Measurements from ENCODE around the gene DPYSL3.

DPYSL3 gene

GRCh38 chr5:147512659-147513379 lies 3.0 kb upstream of the DPYSL3 start:
- H3K27ac ChIP-seq (ENCODE audit: low read depth, low read length), result no peak overlapping the region
- peaks cover 15% of the 10 kb centered on the region for H3K27me3 ChIP-seq (ENCODE audit: control insufficient read depth, insufficient read depth, low read length)
- H3K9ac ChIP-seq (ENCODE audit: low read depth, low read length), result no peak overlapping the region
- H3K36me3 ChIP-seq (ENCODE audit: control insufficient read depth, insufficient read depth, low read length), result no peaks in the 10 kb centered on the region
- no peak overlapping the region for H3K4me3 ChIP-seq (ENCODE audit: low read depth, low read length)
- H3K4me1 ChIP-seq (ENCODE audit: control insufficient read depth, insufficient read depth, low read length), result peaks cover 9% of the 10 kb centered on the region
- H3K9me3 ChIP-seq (ENCODE audit: control insufficient read depth, insufficient read depth, low read length), result no peaks in the 10 kb centered on the region

- Histone ChIP-seq H3K27ac (ENCODE audit: low read depth, low read length) (no peak overlapping the region), H3K4me1 (ENCODE audit: control insufficient read depth, insufficient read depth, low read length) (peaks cover 14% of the 10 kb centered on the region), H3K36me3 (ENCODE audit: control insufficient read depth, insufficient read depth, low read length) (no peaks in the 10 kb centered on the region), H3K27me3 (ENCODE audit: control insufficient read depth, insufficient read depth, low read length) (peaks cover 15% of the 10 kb centered on the region), H3K4me3 (ENCODE audit: low read depth, low read length) (no peak overlapping the region), H3K9ac (ENCODE audit: low read depth, low read length) (no peak overlapping the region), H3K9me3 (ENCODE audit: control insufficient read depth, insufficient read depth, low read length) (0 out of 2 replicates have a peak, but pooled peaks cover 3% of the 10 kb centered on the region)
These were observed 1.0 kb upstream of the DPYSL3 start for GRCh38 chr5:147510885-147511284.

- Histone ChIP-seq H3K27me3 (ENCODE audit: control insufficient read depth, insufficient read depth, low read length) (peaks cover 15% of the 10 kb centered on the region), H3K36me3 (ENCODE audit: control insufficient read depth, insufficient read depth, low read length) (no peaks in the 10 kb centered on the region), H3K9me3 (ENCODE audit: control insufficient read depth, insufficient read depth, low read length) (0 out of 2 replicates have a peak, but pooled peaks cover 3% of the 10 kb centered on the region), H3K27ac (ENCODE audit: low read depth, low read length) (peak overlapping the region; percentile 23), H3K9ac (ENCODE audit: low read depth, low read length) (peak overlapping the region; percentile 62), H3K4me1 (ENCODE audit: control insufficient read depth, insufficient read depth, low read length) (peaks cover 14% of the 10 kb centered on the region), H3K4me3 (ENCODE audit: low read depth, low read length) (peak overlapping the region; percentile 93)
These were observed 693 bp downstream of the DPYSL3 start for GRCh38 chr5:147509041-147509709.

- 0 out of 2 replicates have a peak, but pooled peaks cover 3% of the 10 kb centered on the region for H3K9me3 ChIP-seq (ENCODE audit: control insufficient read depth, insufficient read depth, low read length)
- H3K4me3 ChIP-seq (ENCODE audit: low read depth, low read length), result peak overlapping the region; percentile 93
- H3K27me3 ChIP-seq (ENCODE audit: control insufficient read depth, insufficient read depth, low read length), result peaks cover 15% of the 10 kb centered on the region
- no peaks in the 10 kb centered on the region; the same call in 1 of the 2 replicates for H3K36me3 ChIP-seq (ENCODE audit: control insufficient read depth, insufficient read depth, low read length)
- H3K27ac ChIP-seq (ENCODE audit: low read depth, low read length), result no peak overlapping the region
- no peak overlapping the region for H3K9ac ChIP-seq (ENCODE audit: low read depth, low read length)
- H3K4me1 ChIP-seq (ENCODE audit: control insufficient read depth, insufficient read depth, low read length), result peaks cover 14% of the 10 kb centered on the region
These were observed 1.2 kb downstream of the DPYSL3 start for GRCh38 chr5:147508711-147509040.

- Histone ChIP-seq H3K9ac (ENCODE audit: low read depth, low read length) (no peak overlapping the region), H3K36me3 (ENCODE audit: control insufficient read depth, insufficient read depth, low read length) (no peaks in the 10 kb centered on the region; the same call in 1 of the 2 replicates), H3K27me3 (ENCODE audit: control insufficient read depth, insufficient read depth, low read length) (peaks cover 15% of the 10 kb centered on the region), H3K4me1 (ENCODE audit: control insufficient read depth, insufficient read depth, low read length) (peaks cover 14% of the 10 kb centered on the region), H3K4me3 (ENCODE audit: low read depth, low read length) (peak overlapping the region; percentile 93), H3K9me3 (ENCODE audit: control insufficient read depth, insufficient read depth, low read length) (0 out of 2 replicates have a peak, but pooled peaks cover 3% of the 10 kb centered on the region), H3K27ac (ENCODE audit: low read depth, low read length) (no peak overlapping the region)
These were observed 2.3 kb downstream of the DPYSL3 start for GRCh38 chr5:147507480-147508126.

- H3K4me3 ChIP-seq (ENCODE audit: low read depth, low read length), result no peak overlapping the region
- H3K9me3 ChIP-seq (ENCODE audit: control insufficient read depth, insufficient read depth, low read length), result 0 out of 2 replicates have a peak, but pooled peaks cover 3% of the 10 kb centered on the region
- peaks cover 8% of the 10 kb centered on the region; the same call in 1 of the 2 replicates for H3K4me1 ChIP-seq (ENCODE audit: control insufficient read depth, insufficient read depth, low read length)
- H3K36me3 ChIP-seq (ENCODE audit: control insufficient read depth, insufficient read depth, low read length), result no peaks in the 10 kb centered on the region; the same call in 1 of the 2 replicates
- no peak overlapping the region for H3K9ac ChIP-seq (ENCODE audit: low read depth, low read length)
- no peak overlapping the region for H3K27ac ChIP-seq (ENCODE audit: low read depth, low read length)
- H3K27me3 ChIP-seq (ENCODE audit: control insufficient read depth, insufficient read depth, low read length), result no peaks in the 10 kb centered on the region
These were observed 5.3 kb downstream of the DPYSL3 start for GRCh38 chr5:147504535-147504934.

- Histone ChIP-seq H3K36me3 (ENCODE audit: control insufficient read depth, insufficient read depth, low read length) (no peaks in the 10 kb centered on the region; the same call in 1 of the 2 replicates), H3K4me3 (ENCODE audit: low read depth, low read length) (no peak overlapping the region), H3K27me3 (ENCODE audit: control insufficient read depth, insufficient read depth, low read length) (no peaks in the 10 kb centered on the region), H3K27ac (ENCODE audit: low read depth, low read length) (no peak overlapping the region), H3K9me3 (ENCODE audit: control insufficient read depth, insufficient read depth, low read length) (0 out of 2 replicates have a peak, but pooled peaks cover 3% of the 10 kb centered on the region), H3K9ac (ENCODE audit: low read depth, low read length) (no peak overlapping the region), H3K4me1 (ENCODE audit: control insufficient read depth, insufficient read depth, low read length) (peaks cover 8% of the 10 kb centered on the region; the same call in 1 of the 2 replicates)
These were observed 5.9 kb downstream of the DPYSL3 start for GRCh38 chr5:147504011-147504410.

- Histone ChIP-seq H3K4me3 (ENCODE audit: low read depth, low read length) (peak overlapping the region; percentile 20), H3K4me1 (ENCODE audit: control insufficient read depth, insufficient read depth, low read length) (peaks cover 51% of the 10 kb centered on the region), H3K9me3 (ENCODE audit: control insufficient read depth, insufficient read depth, low read length) (no peaks in the 10 kb centered on the region), H3K27ac (ENCODE audit: low read depth, low read length) (peak overlapping the region; percentile 74), H3K27me3 (ENCODE audit: control insufficient read depth, insufficient read depth, low read length) (no peaks in the 10 kb centered on the region), H3K9ac (ENCODE audit: low read depth, low read length) (peak overlapping the region; percentile 3; the same call in 1 of the 2 replicates), H3K36me3 (ENCODE audit: control insufficient read depth, insufficient read depth, low read length) (no peaks in the 10 kb centered on the region)
These were observed 18.9 kb downstream of the DPYSL3 start for GRCh38 chr5:147490989-147491388.

GRCh38 chr5:147487031-147487750 lies 22.7 kb downstream of the DPYSL3 start:
- peak overlapping the region; percentile 66 for H3K27ac ChIP-seq (ENCODE audit: low read depth, low read length)

GRCh38 chr5:147485814-147486213 lies 24.1 kb downstream of the DPYSL3 start:
- H3K27ac ChIP-seq (ENCODE audit: low read depth, low read length), result no peak overlapping the region

More at GRCh38 chr5:147487031-147487750, 22.7 kb downstream of the DPYSL3 start:
- Histone ChIP-seq H3K36me3 (ENCODE audit: control insufficient read depth, insufficient read depth, low read length) (no peaks in the 10 kb centered on the region), H3K9ac (ENCODE audit: low read depth, low read length) (no peak overlapping the region), H3K27me3 (ENCODE audit: control insufficient read depth, insufficient read depth, low read length) (no peaks in the 10 kb centered on the region), H3K4me1 (ENCODE audit: control insufficient read depth, insufficient read depth, low read length) (peaks cover 77% of the 10 kb centered on the region), H3K4me3 (ENCODE audit: low read depth, low read length) (no peak overlapping the region), H3K9me3 (ENCODE audit: control insufficient read depth, insufficient read depth, low read length) (no peaks in the 10 kb centered on the region)

More at GRCh38 chr5:147485814-147486213, 24.1 kb downstream of the DPYSL3 start:
- Histone ChIP-seq H3K9ac (ENCODE audit: low read depth, low read length) (no peak overlapping the region), H3K4me1 (ENCODE audit: control insufficient read depth, insufficient read depth, low read length) (peaks cover 73% of the 10 kb centered on the region), H3K27me3 (ENCODE audit: control insufficient read depth, insufficient read depth, low read length) (no peaks in the 10 kb centered on the region), H3K9me3 (ENCODE audit: control insufficient read depth, insufficient read depth, low read length) (no peaks in the 10 kb centered on the region), H3K4me3 (ENCODE audit: low read depth, low read length) (no peak overlapping the region), H3K36me3 (ENCODE audit: control insufficient read depth, insufficient read depth, low read length) (no peaks in the 10 kb centered on the region)

Measured in HUES48 (cell line).